ENCODE results near the gene EIF2D.

Gene EIF2D

GRCh38 chr1:206547104-206547503 lies 65.2 kb downstream of the EIF2D start:
- DNase-seq (no peak), ATAC-seq (no peak)

GRCh38 chr1:206545351-206545750 lies 66.9 kb downstream of the EIF2D start:
- no peak for ATAC-seq
- no peak for DNase-seq

GRCh38 chr1:206544562-206545257 lies 67.6 kb downstream of the EIF2D start:
- ATAC-seq (peak; percentile 82), DNase-seq (peak; percentile 92)

Measured in stimulated activated naive CD8-positive, alpha-beta T cell treated with anti-CD3 and anti-CD28 coated beads, Interleukin-15, Interleukin-2, amounts not matched to agents 100 U/mL and 50 U/mL, for 24 hours (primary cell).